Activated T-cell treated with anti-CD3 and anti-CD28 coated beads, Interleukin-2, amount 50 U/mL, for 1 hour (primary cell): Measurements from ENCODE around the gene CD151.

Experiments
- DNase-seq: peaks from one replicate; pipeline ENCODE4 v3.0.0-alpha.2; 2020

Gene CD151

DNA sequence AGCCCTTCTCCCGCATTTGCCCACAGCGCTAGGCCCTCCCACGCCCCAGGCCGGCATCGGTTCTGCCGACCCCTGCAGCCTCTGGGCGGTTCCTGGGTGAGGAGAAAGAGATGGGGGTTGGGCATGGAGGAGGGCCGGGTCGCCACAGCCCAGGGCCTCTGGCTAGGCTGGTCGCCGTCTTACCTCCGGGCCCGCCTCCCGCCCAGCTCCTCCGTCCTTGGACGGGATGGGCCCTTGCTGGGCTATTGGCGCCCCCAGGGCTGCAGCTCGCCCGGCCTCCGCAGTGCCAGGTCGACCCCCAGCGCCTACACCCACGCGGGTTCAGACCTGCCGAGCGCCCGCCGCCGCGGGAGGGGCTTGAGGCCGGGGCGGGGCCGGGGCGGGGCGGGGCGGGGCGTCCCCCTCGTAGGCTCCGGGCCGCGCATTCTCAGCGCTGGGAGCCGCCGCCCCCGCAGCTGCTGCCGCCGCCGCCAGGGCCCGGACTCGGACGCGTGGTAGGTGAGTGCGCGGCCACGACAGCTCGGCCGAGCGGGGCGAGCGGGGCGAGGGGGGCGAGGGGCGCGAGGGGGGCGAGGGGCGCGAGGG lies at the start of gene CD151:
Gene CD151 (plus strand): TSS at position 424 of the 585 bp plus-strand sequence. CDS start 3,118 bp downstream, outside the sequence.
- DNase-seq, result peak; percentile 60

DNA sequence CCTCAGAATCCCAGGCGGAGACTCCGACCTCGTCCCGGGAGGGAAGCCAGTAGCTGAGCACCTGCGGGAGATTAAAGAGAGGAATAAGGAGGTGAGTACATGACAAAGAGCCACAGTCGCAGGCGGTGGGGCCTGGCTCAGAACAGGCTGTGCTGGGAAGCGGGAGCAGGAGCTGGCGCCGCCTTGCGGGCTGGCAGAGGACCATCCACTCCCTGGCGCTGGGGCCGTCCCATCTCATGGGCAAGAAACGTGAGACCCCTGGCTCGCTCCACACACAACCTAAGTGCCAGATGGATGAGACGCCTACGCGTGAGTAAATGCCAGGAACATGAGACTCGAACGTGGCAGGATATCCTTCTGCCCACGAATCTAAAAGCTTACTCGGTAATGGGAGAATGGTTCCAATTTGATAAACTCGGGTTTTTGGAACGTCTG lies 49.2 kb upstream of the CD151 start:
- DNase-seq, result no peak

DNA sequence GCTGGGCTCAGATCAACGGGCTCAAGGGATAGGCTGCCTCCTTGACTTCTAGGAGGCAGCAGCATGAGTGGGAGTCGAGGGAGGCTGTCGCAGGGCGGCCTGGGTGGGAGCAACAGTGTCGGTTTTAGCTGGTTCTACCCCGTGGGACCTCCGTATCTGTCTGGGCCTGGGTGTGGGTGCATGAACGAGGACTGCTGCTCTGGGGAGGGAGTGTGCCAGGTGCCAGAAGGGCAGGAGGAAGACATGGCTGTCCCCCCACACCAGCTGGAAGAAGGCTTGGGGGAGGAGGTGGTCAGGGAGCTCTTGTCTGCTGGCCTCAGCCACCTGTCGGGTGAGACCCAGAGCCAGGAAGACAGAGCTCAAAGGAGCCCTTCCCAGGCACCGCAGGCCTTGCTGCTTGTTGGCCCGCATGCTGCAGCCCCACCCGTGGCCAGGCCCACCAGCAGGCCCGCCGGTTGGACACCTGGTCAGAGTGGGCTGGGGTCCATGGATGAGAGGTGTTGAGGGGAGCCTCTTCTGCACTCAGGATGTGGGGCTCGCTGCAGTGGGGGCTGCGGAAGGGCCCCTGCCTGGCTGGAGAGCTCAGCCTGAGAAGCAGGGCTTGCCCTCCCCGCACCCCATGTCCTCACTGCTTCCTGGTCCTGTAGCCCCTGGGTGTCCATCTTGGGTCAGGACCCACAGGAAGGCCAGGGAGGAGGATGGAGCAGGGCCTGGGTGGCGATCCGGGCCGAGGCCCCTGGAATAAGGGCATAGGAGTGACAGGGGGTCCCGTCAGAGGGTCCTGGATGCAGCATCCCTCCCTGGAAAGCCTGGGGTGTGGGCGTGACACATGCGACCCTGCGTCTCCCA lies 46.3 kb upstream of the CD151 start:
- DNase-seq, result no peak

DNA sequence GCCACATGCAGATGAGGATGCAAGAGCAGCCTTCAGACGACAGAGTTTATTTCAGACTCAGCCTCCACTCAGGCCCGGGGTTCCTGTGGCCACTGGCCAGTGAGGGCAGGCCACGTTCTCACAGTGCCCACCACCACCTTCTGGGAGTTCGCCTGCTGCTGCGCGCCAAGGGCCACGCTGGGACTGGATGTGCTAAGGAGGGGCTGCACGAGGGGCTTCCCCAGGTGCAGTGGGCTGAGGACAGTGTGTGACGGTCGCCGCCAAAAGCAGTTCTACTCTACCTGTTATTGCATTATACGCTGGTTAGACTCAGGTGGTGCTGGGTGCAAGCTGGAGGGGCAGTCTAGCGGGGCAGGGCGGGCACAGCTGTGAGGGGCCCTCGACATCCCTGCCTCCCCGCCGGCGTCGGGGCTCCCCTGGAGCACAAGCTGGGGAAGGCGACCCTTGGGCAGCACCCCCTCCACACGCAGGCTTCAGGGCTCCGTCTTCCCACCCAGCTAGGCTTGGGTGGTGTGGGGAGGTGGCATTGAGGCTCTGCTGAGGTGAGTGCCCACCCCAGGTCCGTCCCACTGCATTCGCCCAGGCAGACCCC lies 45.6 kb upstream of the CD151 start:
- no peak for DNase-seq

DNA sequence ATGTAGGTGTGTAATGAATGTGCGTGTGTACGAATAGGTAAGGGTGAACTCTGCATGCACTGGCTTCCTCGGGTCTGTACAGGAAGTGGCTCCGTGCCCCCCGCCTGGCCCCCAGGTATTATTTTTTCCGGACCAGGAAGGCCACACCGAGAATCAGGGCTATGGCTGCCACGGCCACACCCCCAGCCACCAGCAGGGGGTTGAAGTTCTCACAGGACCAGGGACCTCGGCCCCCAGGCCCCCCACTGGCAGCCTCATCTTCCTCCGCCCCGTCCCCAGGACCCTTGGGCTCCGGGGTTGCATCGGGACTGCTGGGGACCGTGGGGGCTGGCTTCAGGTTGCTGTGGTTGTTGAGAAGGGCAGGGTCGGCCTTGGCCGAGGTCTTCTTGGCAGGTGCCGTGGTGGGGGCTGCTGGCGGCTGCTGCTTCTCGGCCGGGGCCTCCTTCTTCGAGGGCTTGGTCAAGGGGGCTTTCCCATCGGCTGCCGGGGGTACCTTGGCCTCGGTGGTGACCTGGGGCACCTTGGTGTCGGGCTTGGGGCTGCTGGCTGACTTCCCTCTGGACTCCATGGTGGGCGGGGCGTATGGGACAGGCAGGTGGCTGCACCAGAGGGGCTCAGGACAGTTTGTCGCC lies 44.6 kb upstream of the CD151 start:
- no peak for DNase-seq

DNA sequence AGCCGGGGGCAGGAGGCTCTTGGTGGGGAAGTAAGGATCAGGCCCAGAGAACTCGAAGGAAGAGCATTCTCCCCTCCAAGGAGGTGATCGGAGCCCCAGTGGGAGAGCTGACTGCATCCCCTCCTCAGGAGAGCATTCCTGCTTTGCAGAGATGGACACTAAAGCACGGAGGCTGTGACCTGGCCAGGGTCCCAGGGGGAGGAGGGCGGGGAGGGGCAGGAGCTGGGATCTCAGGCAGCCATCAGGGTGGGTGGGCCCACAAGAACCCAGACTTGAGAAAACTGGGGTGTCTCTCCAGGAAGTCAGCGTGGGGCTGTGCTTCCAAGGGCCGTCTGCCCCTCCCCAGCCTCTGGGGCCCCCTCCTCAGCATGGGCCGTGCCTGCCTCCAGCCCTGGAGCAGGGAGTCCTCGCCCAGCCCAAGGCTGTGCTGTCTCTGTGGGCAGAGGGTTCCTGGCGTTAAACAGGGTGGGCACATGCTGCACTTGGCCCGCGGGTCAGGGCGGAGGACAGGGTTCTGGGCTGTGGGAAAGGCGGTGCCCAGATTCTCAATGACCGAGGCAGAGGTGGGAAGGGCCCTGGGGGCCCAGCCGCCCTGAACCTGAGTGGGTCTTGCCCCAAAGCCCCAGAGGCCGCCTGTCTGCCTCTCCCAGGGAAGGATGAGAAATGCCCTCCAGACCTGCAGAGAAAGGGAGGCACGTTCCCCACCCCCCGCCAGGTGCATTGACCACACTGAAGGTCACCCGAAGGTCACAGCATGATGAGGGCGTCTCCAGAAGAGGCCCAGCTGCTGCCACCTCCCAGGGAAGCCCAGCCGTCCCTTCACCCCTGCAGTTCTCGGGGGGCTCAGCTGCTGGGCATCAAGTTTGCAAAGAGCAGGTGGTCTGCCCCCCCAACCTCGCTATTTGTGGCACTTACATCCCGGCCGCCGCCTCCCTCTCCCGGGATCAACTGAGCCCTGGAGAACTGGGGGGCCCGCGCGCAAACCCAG lies 43.5 kb upstream of the CD151 start:
- no peak for DNase-seq

DNA sequence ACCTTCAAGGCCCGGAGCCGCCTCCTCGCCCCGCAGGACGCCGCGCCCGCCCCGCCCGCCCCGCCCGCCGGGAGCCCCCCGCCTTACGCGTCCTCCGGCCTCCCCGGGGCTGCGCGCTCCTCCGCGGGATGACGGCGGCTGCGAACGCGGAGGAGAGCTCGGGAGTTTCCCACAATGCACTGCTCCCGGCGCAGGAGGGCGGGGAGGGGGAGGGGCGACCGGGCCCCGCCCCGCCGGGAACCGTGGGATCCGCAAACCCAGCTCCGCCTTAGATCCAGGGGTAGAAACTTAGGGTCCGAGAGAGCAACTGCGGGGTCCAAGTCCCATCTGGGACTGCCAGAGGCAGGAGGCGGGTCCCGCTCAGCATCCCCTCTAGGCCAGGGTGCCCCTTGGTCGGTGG lies 42.8 kb upstream of the CD151 start, which contains the start of gene CEND1:
Gene CEND1 (minus strand): TSS at position 148 of the 400 bp plus-strand sequence. CDS start 1,514 bp downstream, outside the sequence.
- DNase-seq, result peak; percentile 53

DNA sequence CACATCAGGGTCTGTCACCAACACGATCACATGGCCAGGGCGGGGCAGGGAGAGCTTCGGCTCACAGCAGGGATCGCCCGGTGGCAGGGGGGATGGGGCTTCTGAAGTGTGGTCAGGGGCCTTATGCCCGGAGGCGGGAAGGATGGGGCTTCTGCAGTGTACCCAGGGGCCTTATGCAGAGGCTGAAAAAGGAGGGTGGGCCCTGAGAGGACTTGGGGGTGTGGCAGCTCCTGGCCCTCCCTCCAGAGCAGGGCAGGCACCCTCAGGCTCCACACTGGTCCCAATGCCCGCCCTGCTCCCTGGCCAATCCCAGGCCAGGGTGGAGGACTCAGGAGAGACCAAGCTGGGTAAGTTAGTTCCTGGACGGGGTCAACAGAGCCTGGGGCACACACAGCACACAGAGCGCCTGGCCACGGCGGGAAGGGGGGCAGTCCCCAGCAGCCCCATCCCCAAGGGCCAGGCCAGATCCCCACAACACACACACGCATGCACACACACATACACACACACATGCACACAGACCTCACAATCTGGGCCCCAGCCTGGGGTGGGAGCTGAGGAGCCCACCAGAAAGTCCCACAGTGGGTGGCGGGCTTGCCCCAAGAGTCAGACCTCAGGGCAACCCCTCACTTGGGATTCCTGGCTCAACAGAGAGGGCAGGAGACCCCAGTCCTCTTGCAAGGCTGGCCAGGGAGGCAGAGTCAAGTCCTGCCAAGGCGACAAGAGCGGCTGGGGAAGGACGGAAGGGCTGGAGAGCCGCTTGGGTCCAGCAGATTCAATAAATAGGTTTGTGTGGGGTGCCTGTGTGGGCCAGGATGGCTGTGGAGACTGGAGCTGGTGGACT lies 41.8 kb upstream of the CD151 start:
- no peak for DNase-seq

DNA sequence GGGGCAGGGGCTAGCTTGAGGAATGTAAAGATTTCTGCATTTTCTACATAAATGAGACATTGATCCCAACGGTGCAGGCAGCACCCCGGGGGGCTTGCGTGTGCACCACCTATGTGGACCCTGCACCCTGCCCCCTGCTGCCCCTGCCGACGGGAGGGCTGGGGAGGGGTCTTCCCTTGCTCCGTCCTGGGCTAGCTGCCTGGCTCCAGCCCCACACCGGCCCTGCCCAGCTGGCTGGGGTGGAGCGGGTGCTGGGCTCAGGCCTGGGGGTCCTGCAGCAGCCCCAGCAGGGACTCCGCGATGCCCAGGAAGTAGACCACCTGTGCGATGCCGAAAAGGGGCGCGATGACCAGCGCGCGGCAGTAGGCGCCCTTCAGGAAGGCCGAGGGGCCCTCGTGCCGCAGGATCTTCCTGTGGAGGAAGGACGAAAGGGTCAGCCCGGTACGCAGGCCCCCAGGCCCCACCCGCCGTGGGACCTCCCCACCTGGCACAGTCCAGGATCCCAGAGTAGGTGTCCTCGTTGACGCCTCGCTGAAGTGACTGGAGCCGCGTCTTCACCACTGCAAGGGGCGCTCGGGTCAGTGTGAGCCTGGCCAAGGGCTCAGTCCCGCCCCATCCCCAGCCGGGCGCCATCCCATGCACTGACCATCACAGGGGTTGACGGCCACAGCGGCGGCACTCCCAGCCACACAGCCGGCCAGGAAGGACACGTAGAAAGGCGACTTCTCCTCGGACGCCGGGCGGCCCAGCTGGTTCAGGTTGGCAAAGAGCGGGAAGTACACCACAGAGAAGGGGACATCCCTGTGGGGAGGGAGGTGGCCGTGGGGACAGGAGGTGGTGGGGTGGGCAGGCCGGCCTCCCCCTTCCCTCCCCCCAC lies 40.9 kb upstream of the CD151 start:
- no peak for DNase-seq

DNA sequence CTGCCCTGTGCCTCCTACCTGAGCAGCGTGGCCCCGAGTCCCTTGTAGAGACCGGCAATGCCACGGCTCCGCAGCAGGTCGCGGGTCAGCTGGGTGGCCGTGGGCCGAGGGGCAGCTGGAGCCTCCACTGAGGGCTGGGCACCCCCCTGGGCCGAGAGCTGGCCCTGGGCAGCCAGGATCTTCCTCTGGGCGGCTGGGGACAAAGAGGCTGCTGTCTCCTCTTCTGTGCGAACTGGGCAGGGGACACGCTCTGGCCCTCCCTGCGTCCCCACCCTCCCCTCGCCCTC lies 40.3 kb upstream of the CD151 start:
- no peak for DNase-seq

DNA sequence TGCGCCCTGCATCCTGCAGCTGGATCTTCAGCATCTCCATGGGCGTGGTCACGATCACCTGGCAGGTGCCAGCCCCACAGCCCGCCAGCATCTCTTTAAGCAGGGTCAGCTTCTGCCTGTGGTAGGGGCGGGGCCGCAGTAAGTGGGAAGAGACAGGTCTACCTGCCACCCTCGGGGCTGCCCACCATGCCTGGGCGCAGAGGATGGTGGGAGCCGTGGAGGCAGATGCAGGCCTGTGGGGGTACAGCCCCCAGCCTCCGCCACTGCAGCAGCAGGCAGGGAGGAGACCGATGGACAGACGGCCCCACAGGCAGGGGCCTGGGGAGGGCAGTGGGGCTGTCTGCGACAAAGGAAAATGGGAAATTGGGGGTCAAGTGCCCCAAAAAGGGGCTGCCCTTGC lies 39.9 kb upstream of the CD151 start:
- DNase-seq, result no peak

DNA sequence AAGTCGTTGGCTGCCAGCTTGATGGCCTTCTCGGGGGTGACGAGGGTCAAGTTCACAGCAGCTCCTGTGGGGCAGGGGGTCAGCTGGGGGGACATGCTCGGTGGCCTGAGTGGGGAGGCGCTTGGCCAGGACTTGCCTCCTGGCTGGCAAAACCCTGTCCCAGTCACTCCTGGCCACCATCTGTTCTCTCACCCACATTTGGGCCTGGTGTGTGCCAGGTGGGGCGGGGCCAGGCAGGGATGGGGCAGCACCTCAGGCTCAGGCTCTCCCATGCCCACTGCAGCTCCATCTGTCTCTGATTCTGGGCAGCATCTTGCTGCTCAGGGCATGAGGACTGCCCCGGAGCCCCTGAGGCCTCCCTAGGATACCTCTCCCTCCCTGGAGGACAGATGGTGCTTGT lies 39.2 kb upstream of the CD151 start:
- DNase-seq, result no peak

DNA sequence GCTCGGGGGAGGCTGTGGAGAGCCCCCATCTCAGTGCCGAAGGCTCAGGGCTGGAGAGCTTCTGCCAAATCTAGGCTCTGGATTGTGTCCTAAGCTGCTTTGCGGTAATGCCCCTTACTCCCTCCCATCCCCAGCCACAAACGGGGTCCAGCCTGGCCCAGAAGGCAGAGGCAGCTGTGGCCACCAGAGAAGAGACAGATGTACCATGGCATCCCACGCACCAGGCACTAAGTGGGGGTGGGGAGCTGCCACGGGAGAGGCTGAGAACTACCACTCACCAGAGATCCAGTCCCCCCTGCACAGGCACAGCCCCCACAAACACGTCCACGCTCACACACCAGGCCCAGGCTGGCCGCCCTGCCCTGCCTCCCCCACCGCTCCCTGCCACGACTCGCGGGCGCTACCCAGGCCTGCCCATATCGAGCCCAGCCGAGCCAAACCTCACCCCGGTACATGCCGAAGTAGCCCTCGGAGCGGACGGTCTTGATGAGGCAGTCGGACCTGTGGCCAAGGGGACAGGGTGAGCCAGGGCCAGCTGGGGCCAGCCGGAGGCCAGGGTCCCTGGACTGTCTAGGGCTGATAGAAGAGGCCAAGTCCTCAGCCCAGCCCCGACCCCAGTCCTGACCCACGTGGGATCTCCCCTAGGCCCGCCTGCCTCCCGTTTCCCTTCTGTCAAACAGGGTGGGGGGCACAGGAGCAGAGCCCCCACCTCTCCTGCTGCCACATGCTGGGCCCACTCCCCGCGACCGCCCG lies 38.6 kb upstream of the CD151 start:
- no peak for DNase-seq

DNA sequence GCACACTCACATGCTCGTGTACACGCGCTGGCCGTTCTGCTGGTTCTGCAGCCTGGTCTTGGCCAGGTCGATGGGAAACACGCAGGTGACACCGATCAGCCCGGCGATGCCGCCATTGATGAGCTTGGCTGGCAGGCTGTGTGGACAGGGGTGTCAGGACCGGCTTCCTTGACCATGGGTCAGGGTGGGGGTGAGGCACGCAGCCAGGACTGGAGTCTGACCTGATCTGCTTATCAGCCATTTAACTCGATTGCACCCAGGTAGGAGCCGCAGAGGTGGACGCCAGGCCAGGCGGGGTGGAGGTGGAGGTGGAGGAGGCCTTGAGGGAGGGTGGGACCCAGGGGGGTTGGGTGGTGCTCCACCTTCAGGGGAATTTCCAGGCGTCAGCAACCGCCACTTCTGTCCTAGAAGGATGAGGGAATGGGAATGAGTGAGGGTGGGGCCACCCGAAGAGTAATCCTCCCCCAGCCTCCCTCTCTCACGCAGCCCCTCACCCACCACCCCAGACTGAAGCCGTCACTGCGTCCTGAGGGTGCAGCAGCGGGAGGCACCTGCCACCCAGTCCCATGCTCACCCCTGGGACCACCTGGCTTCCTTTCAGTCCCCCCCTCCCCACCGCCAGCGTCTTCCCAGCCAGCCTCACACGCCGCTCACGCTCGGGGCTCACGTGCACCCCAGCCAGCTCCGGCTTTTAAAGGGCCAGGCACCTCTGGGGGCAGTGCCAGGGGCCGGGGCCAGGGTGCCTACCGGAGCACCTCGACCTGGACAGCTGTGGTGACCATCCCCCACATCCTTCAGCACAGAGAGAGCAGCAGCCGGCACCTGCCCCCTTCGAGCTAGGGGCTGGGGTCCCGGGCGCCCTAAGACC lies 37.8 kb upstream of the CD151 start:
- no peak for DNase-seq

DNA sequence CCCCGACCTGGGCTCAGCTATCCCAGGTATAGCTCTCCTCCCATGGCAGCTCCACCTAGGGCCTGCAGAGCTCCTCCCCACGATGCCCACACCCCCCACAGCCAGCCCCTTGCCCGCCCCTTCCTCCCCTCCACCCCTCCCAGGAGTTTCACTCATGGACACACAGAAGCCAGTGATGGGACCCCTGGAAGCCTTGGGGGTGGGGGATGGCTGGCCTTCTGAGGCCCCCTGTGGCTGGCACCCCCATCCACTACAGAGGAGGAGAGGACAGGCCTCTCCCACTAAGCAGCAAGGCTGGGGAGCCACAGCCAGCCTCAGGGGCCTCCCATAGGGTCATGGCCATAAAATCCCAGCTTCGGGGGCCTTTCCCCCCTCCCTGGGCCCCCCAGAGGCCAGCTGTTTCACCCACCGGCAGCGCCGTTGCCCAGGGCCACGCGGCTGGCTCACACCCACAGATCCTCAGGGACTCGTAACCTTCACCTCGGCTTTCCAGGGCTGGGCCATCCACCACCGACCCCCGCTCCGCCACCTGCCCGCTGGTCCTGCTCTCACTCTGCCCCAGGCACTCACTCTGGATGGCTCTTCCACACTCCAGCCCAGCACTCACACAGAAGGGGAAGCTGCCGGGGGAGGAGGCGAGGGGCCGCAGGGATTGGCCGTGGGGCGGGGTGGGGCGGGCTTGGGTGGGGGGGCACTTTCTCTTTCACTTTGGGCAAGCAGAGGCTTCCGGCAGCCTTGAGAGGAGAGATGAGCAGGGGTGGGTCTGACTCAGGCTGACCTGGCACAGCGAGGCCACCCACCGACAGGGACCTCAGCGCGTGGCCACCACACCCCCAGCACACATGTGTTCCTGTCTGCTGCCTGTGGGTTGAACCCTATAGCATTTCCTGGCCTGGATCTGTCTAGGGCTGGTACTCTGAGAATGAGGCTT lies 36.9 kb upstream of the CD151 start:
- DNase-seq, result peak; percentile 69

DNA sequence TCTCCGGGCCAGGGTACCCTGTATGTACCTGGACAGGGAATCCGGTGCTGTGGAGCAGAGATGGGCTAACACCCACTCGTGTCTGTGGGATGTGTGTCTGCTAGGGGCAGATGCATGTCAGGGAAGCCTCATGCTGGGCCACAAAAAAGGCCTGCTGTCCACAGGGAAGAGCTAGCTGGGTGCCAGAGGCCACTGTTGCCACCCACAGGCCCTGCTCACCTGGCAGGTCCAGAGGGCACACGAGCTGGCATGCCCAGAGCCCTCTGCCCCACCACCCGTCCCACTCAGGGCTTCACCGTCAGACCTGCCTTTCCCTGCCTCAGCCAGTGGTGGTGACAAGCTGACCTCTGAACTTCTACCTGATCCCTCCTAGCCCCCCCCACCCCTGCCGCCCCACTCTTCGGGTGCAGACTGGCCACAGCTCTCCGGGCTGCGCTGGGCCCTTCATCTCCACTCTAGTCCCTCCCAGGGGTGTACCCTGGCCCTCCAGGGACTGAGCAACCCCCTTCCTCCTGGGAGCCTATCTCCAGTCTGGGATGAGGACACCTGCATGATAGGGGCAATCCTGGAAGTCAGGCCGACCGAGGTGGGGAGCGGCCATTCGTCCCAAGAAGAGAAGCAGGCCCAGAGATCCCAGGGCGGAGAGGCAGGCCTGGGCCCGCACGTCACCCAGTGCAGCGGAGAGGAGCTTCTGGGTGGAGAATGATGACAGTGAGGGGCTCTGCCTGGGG lies 36.0 kb upstream of the CD151 start:
- DNase-seq, result no peak
